Stimulated activated CD8-positive, alpha-beta memory T cell treated with anti-CD3 and anti-CD28 coated beads, Interleukin-12 subunit alpha, Interleukin-12 subunit beta, amount 100 ng/mL, for 4 hours (primary cell): ENCODE results near the gene EVI5L.
A peak's percentile ranks its signal among the peaks of the same experiment; 100 is the strongest.

Source experiments
- DNase-seq: peaks from one replicate; pipeline ENCODE4 v3.0.0-alpha.2; 2020; ENCODE audit warnings: low read depth

The EVI5L gene

DNA sequence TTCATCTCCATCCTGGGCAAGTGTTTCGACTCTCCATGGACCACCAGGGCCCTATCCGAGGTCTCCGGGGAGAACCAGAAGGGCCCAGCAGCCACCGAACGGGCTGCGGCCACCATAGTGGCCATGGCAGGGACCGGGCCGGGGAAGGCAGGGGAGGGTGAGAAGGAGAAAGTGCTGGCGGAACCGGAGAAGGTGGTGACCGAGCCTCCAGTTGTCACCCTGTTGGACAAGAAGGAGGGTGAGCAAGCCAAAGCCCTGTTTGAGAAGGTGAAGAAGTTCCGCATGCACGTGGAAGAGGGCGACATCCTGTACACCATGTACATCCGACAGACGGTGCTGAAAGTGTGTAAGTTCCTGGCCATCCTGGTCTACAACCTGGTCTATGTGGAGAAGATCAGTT lies 68.9 kb downstream of the EVI5L start:
- no peak for DNase-seq

DNA sequence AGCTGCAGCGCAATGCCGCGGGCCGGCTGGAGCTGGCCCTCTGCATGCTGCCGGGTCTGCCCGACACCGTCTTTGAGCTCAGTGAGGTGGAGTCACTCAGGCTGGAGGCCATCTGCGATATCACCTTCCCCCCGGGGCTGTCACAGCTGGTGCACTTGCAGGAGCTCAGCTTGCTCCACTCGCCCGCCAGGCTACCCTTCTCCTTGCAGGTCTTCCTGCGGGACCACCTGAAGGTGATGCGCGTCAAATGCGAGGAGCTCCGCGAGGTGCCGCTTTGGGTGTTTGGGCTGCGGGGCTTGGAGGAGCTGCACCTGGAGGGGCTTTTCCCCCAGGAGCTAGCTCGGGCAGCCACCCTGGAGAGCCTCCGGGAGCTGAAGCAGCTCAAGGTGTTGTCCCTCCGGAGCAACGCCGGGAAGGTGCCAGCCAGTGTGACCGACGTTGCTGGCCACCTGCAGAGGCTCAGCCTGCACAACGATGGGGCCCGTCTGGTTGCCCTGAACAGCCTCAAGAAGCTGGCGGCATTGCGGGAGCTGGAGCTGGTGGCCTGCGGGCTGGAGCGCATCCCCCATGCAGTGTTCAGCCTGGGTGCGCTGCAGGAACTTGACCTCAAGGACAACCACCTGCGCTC lies 69.8 kb downstream of the EVI5L start:
- no peak for DNase-seq

- DNase-seq = no peak
Observed at GRCh38 chr19:7900401-7900870, 70.4 kb downstream of the EVI5L start.

- no peak for DNase-seq
Observed at GRCh38 chr19:7900931-7901330, 70.9 kb downstream of the EVI5L start.

- no peak for DNase-seq
Observed at GRCh38 chr19:7901337-7901736, 71.3 kb downstream of the EVI5L start.

DNA sequence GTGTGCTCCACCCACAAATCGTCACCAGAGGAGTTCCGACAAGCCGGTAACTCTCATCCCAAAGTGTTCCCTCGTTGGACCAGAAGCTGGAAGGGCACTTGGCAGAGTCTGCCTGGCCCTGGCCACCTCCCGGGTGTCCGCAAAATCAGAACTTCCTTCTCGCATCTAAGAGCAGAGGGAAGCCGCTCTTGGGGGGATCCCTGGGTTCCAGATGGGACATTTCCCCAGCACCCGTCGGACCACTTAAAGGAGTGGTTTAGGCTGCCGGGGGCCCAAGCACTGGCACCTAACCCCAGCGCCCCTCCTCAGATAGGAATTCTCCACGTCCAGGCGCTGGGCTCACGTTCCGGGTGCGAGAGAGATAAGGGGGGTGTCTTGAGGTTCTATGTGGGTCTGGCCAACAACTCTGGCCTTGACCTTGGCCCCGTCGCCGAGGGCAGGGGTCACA lies 72.8 kb downstream of the EVI5L start:
- no peak for DNase-seq

GRCh38 chr19:7903244-7904073 lies 73.4 kb downstream of the EVI5L start, which contains the start of gene MAP2K7:
Gene MAP2K7, plus strand, starts transcription at chr19:7903877. Its CDS starts 68 bp downstream, at chr19:7903945.
- peak; percentile 100 for DNase-seq

DNA sequence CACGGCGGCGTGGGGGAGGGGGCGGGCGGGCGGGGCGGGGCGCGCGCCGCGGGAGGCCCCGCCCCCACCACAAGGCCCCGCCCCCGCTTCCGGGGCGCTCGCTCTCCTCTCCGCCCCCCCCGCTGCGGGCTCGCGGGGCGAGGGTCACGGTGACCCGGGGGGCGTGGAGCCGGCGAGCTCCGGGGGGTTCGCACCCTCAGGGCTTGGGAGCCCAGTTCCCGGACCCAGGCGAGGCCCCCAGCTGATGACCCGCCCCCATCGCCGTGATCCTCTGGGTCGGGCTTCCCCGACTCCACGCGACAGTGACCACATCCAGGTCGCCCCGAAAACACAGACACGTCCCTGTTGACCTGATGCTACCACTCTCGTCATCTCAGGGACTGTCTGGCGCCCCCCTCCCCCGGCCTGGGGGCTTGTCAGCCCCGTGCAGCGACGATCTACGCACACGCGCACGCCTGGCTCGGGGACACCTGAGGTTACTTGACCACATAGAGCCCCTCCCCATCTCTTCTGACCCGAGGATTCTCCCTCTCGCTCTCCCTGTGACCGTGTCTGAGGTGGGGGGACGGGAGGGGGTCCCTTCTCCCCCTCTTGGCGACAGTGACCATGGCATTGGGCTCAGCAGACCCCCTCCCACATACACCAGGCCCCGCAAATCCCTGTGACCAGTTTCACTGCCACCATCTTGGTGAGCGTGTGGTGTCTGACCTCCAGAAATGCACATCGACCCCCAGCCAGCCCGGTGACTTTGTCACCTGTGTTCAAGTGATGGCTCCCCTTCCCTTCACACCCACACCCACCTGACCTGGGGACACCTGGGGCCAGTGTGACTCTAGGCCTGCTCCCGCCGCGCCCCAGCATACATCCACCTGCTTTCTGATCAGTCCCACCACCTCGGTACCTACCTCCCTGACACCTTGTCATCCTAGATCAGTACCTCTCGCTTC lies 74.3 kb downstream of the EVI5L start:
- DNase-seq = no peak

DNA sequence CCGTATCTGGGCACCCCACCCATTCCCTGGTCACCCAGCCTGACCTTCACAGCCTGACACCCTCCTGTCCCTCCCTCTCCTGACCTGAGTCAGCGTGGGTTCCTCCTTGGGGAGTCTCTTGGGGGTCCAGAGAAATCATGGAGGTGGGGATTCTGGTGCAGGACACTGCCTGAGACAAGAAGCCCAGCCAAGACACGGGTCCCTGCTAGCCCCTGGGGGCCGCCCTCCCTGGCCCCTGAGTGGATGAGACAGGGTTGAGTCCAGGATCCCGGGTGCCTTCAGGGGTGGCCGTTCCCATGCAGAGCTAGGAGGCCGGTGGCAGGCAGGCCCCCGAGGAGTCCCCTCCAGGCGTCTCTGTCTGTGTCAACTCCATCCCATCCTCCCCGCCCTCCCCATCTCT lies 75.2 kb downstream of the EVI5L start:
- no peak for DNase-seq

- no peak for DNase-seq
Observed at GRCh38 chr19:7905859-7906258, 75.8 kb downstream of the EVI5L start.

DNA sequence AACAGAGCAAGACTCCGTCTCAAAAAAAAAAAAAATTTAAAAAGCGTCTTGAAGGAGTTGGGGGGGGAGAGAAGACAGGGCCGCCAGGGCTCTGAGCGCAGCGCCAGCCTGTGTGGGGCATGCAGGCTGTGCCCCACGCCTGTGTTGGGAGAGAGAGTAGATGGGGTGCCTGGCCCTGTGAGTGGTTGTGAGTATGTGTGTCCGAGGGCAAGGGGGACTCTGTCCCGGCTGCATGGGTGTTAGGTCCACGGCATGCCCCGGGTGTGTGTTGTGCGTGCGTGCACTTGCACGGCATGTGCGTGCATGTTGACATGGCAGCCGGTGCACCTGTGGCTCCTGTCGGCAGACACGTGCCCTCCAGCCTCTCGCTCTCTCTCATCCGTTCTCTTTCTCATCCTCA lies 77.1 kb downstream of the EVI5L start:
- no peak for DNase-seq

DNA sequence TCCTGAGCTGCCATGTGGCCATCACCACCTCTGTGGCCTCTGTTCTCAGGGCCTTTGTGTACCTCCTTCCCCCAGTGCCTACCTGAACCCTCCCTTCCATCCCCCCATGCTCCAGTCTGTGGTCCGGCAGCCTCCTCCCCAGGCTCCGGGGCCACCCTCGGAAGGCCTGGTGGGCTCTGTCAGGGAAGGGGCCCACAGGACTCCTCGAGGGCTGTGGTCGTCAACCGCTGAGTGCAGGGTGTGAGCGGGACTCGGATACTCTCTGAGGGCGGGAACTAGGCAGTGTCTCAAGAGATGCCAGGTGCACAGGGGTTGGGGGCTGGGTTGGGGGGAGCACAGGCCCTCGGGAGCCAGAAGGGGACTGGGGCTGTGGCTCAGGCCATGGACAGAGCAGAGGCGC lies 77.5 kb downstream of the EVI5L start:
- DNase-seq = no peak

GRCh38 chr19:7908078-7908699 lies 78.2 kb downstream of the EVI5L start:
- DNase-seq = no peak

DNA sequence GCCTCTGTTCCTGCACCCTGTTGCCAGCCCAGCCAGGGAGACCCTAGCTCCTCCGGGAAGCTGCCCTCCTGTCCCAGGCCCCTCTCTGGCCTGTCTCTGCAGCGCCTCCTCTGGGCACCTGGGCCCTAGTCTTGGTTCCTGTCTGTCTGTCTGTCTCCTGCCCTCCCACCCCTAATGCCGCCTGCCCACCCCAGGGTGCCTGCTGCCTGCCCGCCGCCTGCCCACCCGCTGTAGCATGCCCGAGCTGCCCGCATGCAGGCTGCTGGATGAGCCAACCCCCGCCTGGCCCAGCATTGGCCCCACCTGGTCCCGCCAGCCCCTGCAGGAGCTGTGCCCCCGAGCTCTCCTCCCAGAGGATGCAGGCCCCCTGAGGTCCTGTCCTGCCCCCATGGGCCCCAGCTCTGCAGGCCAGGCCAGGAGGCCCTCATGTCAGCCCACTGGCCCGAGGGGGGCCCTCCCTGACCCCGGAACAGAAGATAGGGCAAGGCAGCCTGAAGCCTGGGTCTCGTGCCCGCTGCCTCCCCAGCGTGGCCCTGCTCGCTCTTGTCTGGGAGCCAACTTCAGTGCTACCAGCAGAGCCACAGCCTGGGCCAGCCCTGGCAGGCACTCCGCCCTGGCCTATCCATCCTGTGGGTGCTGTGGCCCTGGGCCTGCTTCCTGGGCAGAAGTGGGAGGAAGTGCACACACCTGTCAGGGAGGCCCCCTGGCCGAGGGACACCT lies 78.9 kb downstream of the EVI5L start:
- DNase-seq = no peak

DNA sequence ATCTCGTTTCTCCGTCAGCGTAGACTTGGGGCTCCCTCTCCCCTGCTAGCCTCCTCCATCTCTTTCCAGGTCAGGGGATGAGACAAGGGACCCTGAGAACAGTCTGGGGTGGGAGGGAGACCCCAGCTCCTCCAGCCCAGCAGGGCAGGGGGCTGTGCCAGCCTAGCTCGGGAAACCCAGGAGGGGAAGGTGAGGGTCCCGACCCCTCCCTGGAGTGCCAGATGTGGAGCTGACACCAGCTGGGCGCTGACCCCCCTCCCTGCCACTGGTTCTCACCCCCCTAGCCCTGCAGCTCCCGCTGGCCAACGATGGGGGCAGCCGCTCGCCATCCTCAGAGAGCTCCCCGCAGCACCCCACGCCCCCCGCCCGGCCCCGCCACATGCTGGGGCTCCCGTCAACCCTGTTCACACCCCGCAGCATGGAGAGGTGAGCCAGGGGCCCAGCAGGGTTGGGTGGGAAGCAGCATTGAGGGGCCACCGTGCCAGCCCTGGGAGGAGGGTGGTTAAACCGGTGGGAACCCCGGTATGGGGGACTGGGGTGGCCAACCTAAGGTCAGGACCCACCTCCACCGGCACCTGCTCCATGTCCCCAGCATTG lies 79.6 kb downstream of the EVI5L start:
- DNase-seq = no peak

DNA sequence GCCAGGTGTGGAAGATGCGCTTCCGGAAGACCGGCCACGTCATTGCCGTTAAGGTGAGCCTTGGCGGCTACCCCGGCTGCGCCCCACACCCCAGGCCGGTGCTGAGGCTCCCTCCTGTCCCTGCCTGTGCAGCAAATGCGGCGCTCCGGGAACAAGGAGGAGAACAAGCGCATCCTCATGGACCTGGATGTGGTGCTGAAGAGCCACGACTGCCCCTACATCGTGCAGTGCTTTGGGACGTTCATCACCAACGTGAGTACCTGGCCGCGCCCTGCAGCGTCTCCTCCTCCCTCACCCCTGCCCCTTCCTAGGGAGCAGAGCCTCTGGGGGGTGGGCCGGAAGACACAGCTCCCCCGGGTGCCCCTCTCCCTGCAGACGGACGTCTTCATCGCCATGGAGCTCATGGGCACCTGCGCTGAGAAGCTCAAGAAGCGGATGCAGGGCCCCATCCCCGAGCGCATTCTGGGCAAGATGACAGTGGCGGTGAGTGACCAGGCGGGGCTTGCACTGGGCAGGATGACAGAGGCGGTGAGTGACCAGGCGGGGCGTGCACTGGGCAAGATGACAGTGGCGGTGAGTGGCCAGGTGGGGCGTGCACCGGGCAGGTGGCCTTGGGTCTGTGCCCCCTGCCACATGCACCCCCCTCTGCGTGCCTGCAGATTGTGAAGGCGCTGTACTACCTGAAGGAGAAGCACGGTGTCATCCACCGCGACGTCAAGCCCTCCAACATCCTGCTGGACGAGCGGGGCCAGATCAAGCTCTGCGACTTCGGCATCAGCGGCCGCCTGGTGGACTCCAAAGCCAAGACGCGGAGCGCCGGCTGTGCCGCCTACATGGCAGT lies 80.5 kb downstream of the EVI5L start:
- DNase-seq = no peak

- DNase-seq = no peak
Observed at GRCh38 chr19:7911508-7912143, 81.6 kb downstream of the EVI5L start.

DNA sequence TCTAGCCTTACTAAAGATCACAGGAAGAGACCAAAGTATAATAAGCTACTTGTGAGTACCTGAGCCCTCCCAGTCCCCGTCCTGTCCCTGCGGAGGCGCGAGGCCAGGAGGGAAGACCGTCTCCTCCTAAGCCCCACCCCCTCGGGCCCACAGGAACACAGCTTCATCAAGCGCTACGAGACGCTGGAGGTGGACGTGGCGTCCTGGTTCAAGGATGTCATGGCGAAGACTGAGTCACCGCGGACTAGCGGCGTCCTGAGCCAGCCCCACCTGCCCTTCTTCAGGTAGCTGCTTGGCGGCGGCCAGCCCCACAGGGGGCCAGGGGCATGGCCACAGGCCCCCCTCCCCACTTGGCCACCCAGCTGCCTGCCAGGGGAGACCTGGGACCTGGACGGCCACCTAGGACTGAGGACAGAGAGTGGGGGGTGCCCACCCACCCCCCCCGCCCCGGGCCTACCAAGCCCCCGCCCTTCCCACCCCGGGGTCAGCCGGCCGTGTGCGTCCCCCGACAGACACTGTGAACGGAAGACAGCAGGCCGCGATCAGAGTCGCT lies 82.2 kb downstream of the EVI5L start:
- DNase-seq = no peak
